SKM-1 (cell line): Measurements from ENCODE around the gene NDUFA9.

ENCODE experiments used
- DNase-seq: peaks from one replicate; lab custom pipeline; 2025; ENCODE audit not compliant: unreplicated experiment; lab: John Stamatoyannopoulos, UW

The NDUFA9 gene

GRCh38 chr12:4690760-4691159 is 41.8 kb downstream of the NDUFA9 start:
- no peak for DNase-seq
